Tibial nerve (tissue), 3 donors: ENCODE results near the gene RPL11.

Source experiments
- POLR2A ChIP-seq, 2 donors: fragments of 450-650 bp; IDR thresholded peaks; one replicate each; pipeline ENCODE4 v1.6.1; 2017; ENCODE audit warnings: antibody characterized with exemption in 2 of 2, mild to moderate bottlenecking in 2 of 2, moderate library complexity in 2 of 2
- TF ChIP-seq, protein P1 (sequence below), 5 experiments: fragments of 200-600 bp in 3 of 5; fragments of 450-650 bp in 2 of 5; sonication (generic) in 3 of 5; IDR thresholded peaks; one replicate each; pipeline ENCODE4 v1.5.1; 2016 to 2019; ENCODE audit warnings: antibody characterized with exemption in 5 of 5, mild to moderate bottlenecking in 3 of 5, moderate library complexity in 2 of 5

DNA sequence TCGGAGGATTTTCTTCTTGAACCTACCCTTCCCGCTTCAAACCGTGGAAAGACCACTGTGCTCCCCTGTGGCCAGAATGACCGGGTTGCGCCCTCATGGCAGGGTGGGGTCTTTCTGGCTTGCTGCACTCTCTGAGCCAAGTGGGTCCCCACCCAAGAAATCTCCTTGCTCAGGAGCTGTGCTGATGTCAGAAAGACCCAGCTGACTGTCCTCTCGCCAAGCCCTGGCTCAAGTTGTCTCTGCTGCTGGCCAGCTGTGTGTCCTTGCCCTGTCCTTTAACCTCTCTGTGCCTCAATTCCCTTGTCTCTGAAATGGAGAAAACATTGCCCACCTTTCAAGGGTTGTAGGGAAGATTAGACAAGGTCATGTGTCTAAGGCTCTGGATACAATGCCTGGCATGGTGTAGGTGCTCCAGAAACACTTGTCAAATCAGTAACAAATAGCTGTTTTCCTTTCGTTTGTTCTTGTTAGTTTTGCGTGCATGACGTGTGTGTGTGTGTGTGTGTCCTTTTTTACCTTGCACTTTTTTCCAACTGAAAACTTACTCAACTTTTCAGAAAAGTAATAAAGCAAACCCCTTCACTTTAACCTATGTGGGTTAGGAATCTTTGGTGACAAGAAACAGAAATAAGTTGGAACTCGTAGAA lies 41.1 kb upstream of the RPL11 start:
- TF ChIP-seq, protein P1, sequence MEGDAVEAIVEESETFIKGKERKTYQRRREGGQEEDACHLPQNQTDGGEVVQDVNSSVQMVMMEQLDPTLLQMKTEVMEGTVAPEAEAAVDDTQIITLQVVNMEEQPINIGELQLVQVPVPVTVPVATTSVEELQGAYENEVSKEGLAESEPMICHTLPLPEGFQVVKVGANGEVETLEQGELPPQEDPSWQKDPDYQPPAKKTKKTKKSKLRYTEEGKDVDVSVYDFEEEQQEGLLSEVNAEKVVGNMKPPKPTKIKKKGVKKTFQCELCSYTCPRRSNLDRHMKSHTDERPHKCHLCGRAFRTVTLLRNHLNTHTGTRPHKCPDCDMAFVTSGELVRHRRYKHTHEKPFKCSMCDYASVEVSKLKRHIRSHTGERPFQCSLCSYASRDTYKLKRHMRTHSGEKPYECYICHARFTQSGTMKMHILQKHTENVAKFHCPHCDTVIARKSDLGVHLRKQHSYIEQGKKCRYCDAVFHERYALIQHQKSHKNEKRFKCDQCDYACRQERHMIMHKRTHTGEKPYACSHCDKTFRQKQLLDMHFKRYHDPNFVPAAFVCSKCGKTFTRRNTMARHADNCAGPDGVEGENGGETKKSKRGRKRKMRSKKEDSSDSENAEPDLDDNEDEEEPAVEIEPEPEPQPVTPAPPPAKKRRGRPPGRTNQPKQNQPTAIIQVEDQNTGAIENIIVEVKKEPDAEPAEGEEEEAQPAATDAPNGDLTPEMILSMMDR (IDR thresholded peaks at IDR 0.05) = no peak
- no peak for TF ChIP-seq POLR2A (IDR thresholded peaks at IDR 0.05)
